Astrocyte (in vitro differentiated cells and primary cell): Measurements from ENCODE around the gene KCNK15. TPM values are rescaled to one million over a fixed set of nuclear protein-coding genes. Genes with fewer than 3 reads are reported as not detected.

Source experiments
- DNase-seq: peaks from one replicate; pipeline ENCODE4 v3.0.0-alpha.2; 2010; ENCODE audit warnings: low read depth
- FAIRE-seq: peaks from 2 replicates; lab custom pipeline; 2011; peaks lifted over from hg19 to GRCh38; lab: Jason Lieb, UNC
- H2AFZ ChIP-seq: 2 replicates; pipeline ENCODE4 v1.6.0; 2012; ENCODE audit warnings: low read depth, low read length, inconsistent platforms
- H3K27ac ChIP-seq: 2 replicates; pipeline ENCODE4 v1.5.1; 2011; ENCODE audit warnings: low read depth, low read length, inconsistent platforms
- H3K27me3 ChIP-seq: 2 replicates; pipeline ENCODE4 v1.6.0; 2011; ENCODE audit warnings: low read length, inconsistent platforms; ENCODE audit not compliant: insufficient read depth
- H3K36me3 ChIP-seq: 2 replicates; pipeline ENCODE4 v1.5.1; 2011; ENCODE audit warnings: low read length, inconsistent platforms; ENCODE audit not compliant: insufficient read depth
- H3K4me1 ChIP-seq: 2 replicates; pipeline ENCODE4 v1.5.1; 2011; ENCODE audit warnings: low read length, inconsistent platforms; ENCODE audit not compliant: insufficient read depth
- H3K4me2 ChIP-seq: 2 replicates; pipeline ENCODE4 v1.6.0; 2012; ENCODE audit warnings: low read length, inconsistent platforms
- H3K4me3 ChIP-seq: 2 replicates; pipeline ENCODE4 v1.5.1; 2011; ENCODE audit warnings: low read depth, mild to moderate bottlenecking, low read length, inconsistent platforms; ENCODE audit not compliant: insufficient read depth
- H3K79me2 ChIP-seq: 2 replicates; pipeline ENCODE4 v1.6.0; 2012; ENCODE audit warnings: mild to moderate bottlenecking, low read length, inconsistent platforms; ENCODE audit not compliant: insufficient read depth
- H3K9ac ChIP-seq: 2 replicates; pipeline ENCODE4 v1.6.0; 2012; ENCODE audit warnings: mild to moderate bottlenecking, low read length, inconsistent platforms
- H3K9me3 ChIP-seq: 2 replicates; pipeline ENCODE4 v1.5.1; 2012; ENCODE audit warnings: low read depth, mild to moderate bottlenecking, low read length, inconsistent platforms; ENCODE audit not compliant: insufficient read depth
- H4K20me1 ChIP-seq: 2 replicates; pipeline ENCODE4 v1.6.0; 2012; ENCODE audit warnings: low read length, inconsistent platforms; ENCODE audit not compliant: insufficient read depth
- H3K27ac Mint-ChIP-seq: one replicate; pipeline ENCODE4 v1.8.0; 2021; ENCODE audit warnings: mild to moderate bottlenecking, mixed read lengths; ENCODE audit not compliant: unreplicated experiment
- H3K27me3 Mint-ChIP-seq: one replicate; pipeline ENCODE4 v1.8.0; 2021; ENCODE audit warnings: low read depth, mixed read lengths; ENCODE audit not compliant: unreplicated experiment
- H3K36me3 Mint-ChIP-seq: one replicate; pipeline ENCODE4 v1.8.0; 2021; ENCODE audit warnings: low read depth, mixed read lengths; ENCODE audit not compliant: unreplicated experiment
- H3K4me1 Mint-ChIP-seq: one replicate; pipeline ENCODE4 v1.8.0; 2021; ENCODE audit warnings: low read depth, mixed read lengths; ENCODE audit not compliant: unreplicated experiment
- H3K4me3 Mint-ChIP-seq: one replicate; pipeline ENCODE4 v1.8.0; 2021; ENCODE audit warnings: mild to moderate bottlenecking, moderate library complexity, mixed read lengths; ENCODE audit not compliant: unreplicated experiment
- H3K9me3 Mint-ChIP-seq: one replicate; pipeline ENCODE4 v1.8.0; 2021; ENCODE audit warnings: mild to moderate bottlenecking, mixed read lengths; ENCODE audit not compliant: unreplicated experiment
- CTCF ChIP-seq: IDR thresholded peaks from 2 replicates; pipeline ENCODE4 v1.5.1; 2011; ENCODE audit warnings: low read depth, mild to moderate bottlenecking, inconsistent platforms, low read length, moderate library complexity; ENCODE audit not compliant: insufficient read depth
- EZH2 ChIP-seq: IDR thresholded peaks from 2 replicates; pipeline ENCODE4 v1.6.1; 2012; ENCODE audit warnings: mild to moderate bottlenecking, low read length, inconsistent platforms; ENCODE audit not compliant: insufficient read depth
- total RNA-seq: library from RNA; stranded (reverse); gene quantifications from 2 replicates; pipeline ENCODE4 v1.2.1, GENCODE V29; 2021

KCNK15 gene
- total RNA-seq, 1 donor from 2014 or later = 0.14 TPM

- peaks cover 28% of the 10 kb centered on the region for H3K4me1 Mint-ChIP-seq
- Histone ChIP-seq H3K9ac (no peak overlapping the region), H3K4me1 (peaks cover 31% of the 10 kb centered on the region), H4K20me1 (peaks cover 10% of the 10 kb centered on the region), H3K4me2 (no peak overlapping the region), H3K27me3 (peaks cover 21% of the 10 kb centered on the region), H3K4me3 (no peak overlapping the region), H3K79me2 (no peaks in the 10 kb centered on the region), H3K9me3 (no peaks in the 10 kb centered on the region), H3K36me3 (no peaks in the 10 kb centered on the region), H2AFZ (no peak overlapping the region), H3K27ac (no peak overlapping the region)
- peaks cover 8% of the 10 kb centered on the region for H3K27me3 Mint-ChIP-seq
- DNase-seq (no peak), FAIRE-seq (no peak)
- no peaks in the 10 kb centered on the region for H3K9me3 Mint-ChIP-seq
- no peaks in the 10 kb centered on the region for H3K36me3 Mint-ChIP-seq
- TF ChIP-seq EZH2 (no peak), CTCF (no peak)
- H3K4me3 Mint-ChIP-seq = no peak overlapping the region
- H3K27ac Mint-ChIP-seq = no peak overlapping the region
Observed at GRCh38 chr20:44701858-44702256, 43.8 kb upstream of the KCNK15 start.

GRCh38 chr20:44702776-44703175 lies 42.9 kb upstream of the KCNK15 start:
- Mint-ChIP-seq H3K4me1 (peaks cover 27% of the 10 kb centered on the region), H3K27ac (no peak overlapping the region), H3K27me3 (peaks cover 8% of the 10 kb centered on the region), H3K9me3 (no peaks in the 10 kb centered on the region), H3K36me3 (no peaks in the 10 kb centered on the region), H3K4me3 (no peak overlapping the region)
- TF ChIP-seq CTCF = no peak
- no peak for TF ChIP-seq EZH2
- Histone ChIP-seq H3K9me3 (no peaks in the 10 kb centered on the region), H4K20me1 (peaks cover 10% of the 10 kb centered on the region), H3K9ac (no peak overlapping the region), H3K27ac (no peak overlapping the region), H3K4me3 (no peak overlapping the region), H3K4me2 (peak overlapping the region; percentile 71), H3K27me3 (peaks cover 21% of the 10 kb centered on the region), H2AFZ (no peak overlapping the region), H3K36me3 (no peaks in the 10 kb centered on the region), H3K4me1 (peaks cover 31% of the 10 kb centered on the region), H3K79me2 (no peaks in the 10 kb centered on the region)
- DNase-seq (peak; percentile 90), FAIRE-seq (no peak)

GRCh38 chr20:44703183-44703925 lies 42.3 kb upstream of the KCNK15 start:
- H4K20me1 ChIP-seq = peaks cover 10% of the 10 kb centered on the region
- H3K4me3 ChIP-seq = no peak overlapping the region
- no peak for FAIRE-seq
- no peaks in the 10 kb centered on the region for H3K9me3 ChIP-seq
- H3K4me1 Mint-ChIP-seq = peaks cover 27% of the 10 kb centered on the region
- H3K4me1 ChIP-seq = peaks cover 31% of the 10 kb centered on the region
- H3K4me2 ChIP-seq = peak overlapping the region; percentile 71
- H3K27me3 Mint-ChIP-seq = peaks cover 8% of the 10 kb centered on the region
- no peaks in the 10 kb centered on the region for H3K79me2 ChIP-seq
- H3K27me3 ChIP-seq = peaks cover 21% of the 10 kb centered on the region
- H3K4me3 Mint-ChIP-seq = no peak overlapping the region
- no peaks in the 10 kb centered on the region for H3K9me3 Mint-ChIP-seq
- H3K36me3 ChIP-seq = no peaks in the 10 kb centered on the region
- no peak for DNase-seq
- no peak overlapping the region for H3K27ac ChIP-seq
- H3K9ac ChIP-seq = no peak overlapping the region
- H2AFZ ChIP-seq = no peak overlapping the region
- peak overlapping the region; percentile 9 for H3K27ac Mint-ChIP-seq
- TF ChIP-seq CTCF = no peak
- TF ChIP-seq EZH2 = no peak
- no peaks in the 10 kb centered on the region for H3K36me3 Mint-ChIP-seq
